WTC11 (cell line): ENCODE data around the gene C4orf54. TPM values are rescaled to one million over a fixed set of nuclear protein-coding genes. Genes with fewer than 3 reads are reported as not detected.

ENCODE experiments used
- ATAC-seq: fragments of 200-7000 bp; cut with Tn5 transposase; 2 replicates; pipeline ENCODE4 v1.10.0; 2021; ENCODE audit warnings: mild to moderate bottlenecking, moderate library complexity
- CTCF ChIA-PET: fragments of 300-600 bp; sonication (Branson Sonifier 250); formaldehyde crosslinking; loops from one replicate; lab custom pipeline; 2021; ENCODE audit warnings: antibody characterized with exemption; lab: Charles Lee
- POLR2A ChIA-PET: fragments of 350-600 bp; sonication (Branson Sonifier 250); formaldehyde crosslinking; loops from one replicate; lab custom pipeline; 2021; ENCODE audit warnings: antibody characterized with exemption; lab: Charles Lee
- DNase-seq: peaks from one replicate; pipeline ENCODE4 v3.0.0; 2021; ENCODE audit warnings: low spot score
- H3K27ac Mint-ChIP-seq: 2 replicates; pipeline ENCODE4 v1.8.0; 2021; ENCODE audit warnings: mixed read lengths
- H3K27me3 Mint-ChIP-seq: 2 replicates; pipeline ENCODE4 v1.8.0; 2021; ENCODE audit warnings: low read depth, mild to moderate bottlenecking, moderate library complexity, mixed read lengths
- H3K36me3 Mint-ChIP-seq: 2 replicates; pipeline ENCODE4 v1.8.0; 2021; ENCODE audit warnings: mixed read lengths
- H3K4me1 Mint-ChIP-seq: 2 replicates; pipeline ENCODE4 v1.8.0; 2022; ENCODE audit warnings: mixed read lengths
- H3K4me3 Mint-ChIP-seq: 2 replicates; pipeline ENCODE4 v1.8.0; 2021; ENCODE audit warnings: mild to moderate bottlenecking, moderate library complexity, mixed read lengths
- H3K9me3 Mint-ChIP-seq: 2 replicates; pipeline ENCODE4 v1.8.0; 2021; ENCODE audit warnings: mixed read lengths
- CREM ChIP-seq: sonication (generic); formaldehyde crosslinking; IDR thresholded peaks from 2 replicates; pipeline ENCODE4 v1.8.1; 2022; ENCODE audit warnings: mild to moderate bottlenecking, missing genetic modification reagents, moderate library complexity
- E2F5 ChIP-seq: sonication (generic); formaldehyde crosslinking; IDR thresholded peaks from 2 replicates; pipeline ENCODE4 v1.8.1; 2022; ENCODE audit warnings: mild to moderate bottlenecking, moderate library complexity, missing genetic modification reagents
- FOXP1 ChIP-seq: sonication (generic); formaldehyde crosslinking; IDR thresholded peaks from 2 replicates; pipeline ENCODE4 v1.8.0; 2022; ENCODE audit warnings: missing genetic modification reagents, mild to moderate bottlenecking, moderate library complexity, borderline replicate concordance
- IRF2 ChIP-seq: sonication (generic); formaldehyde crosslinking; IDR thresholded peaks from 2 replicates; pipeline ENCODE4 v1.8.0; 2022; ENCODE audit warnings: low read depth, missing genetic modification reagents, borderline replicate concordance
- JAZF1 ChIP-seq: fragments of 250-450 bp; sonication (Bioruptor Pico); IDR thresholded peaks from 2 replicates; pipeline ENCODE4 v1.9.0; 2021; ENCODE audit warnings: moderate library complexity, mild to moderate bottlenecking, inconsistent platforms
- MYBL2 ChIP-seq: sonication (generic); formaldehyde crosslinking; IDR thresholded peaks from 2 replicates; pipeline ENCODE4 v1.8.1; 2023; ENCODE audit warnings: mild to moderate bottlenecking, moderate library complexity, missing genetic modification reagents
- OVOL2 ChIP-seq: fragments of 250-450 bp; sonication (Bioruptor Pico); IDR thresholded peaks from 2 replicates; pipeline ENCODE4 v1.9.0; 2021; ENCODE audit warnings: mild to moderate bottlenecking, borderline replicate concordance
- ZBTB21 ChIP-seq: sonication (generic); formaldehyde crosslinking; IDR thresholded peaks from 2 replicates; pipeline ENCODE4 v1.8.1; 2023; ENCODE audit warnings: mild to moderate bottlenecking, missing genetic modification reagents, borderline replicate concordance
- ZBTB43 ChIP-seq: sonication (generic); formaldehyde crosslinking; IDR thresholded peaks from 2 replicates; pipeline ENCODE4 v1.8.1; 2023; ENCODE audit warnings: mild to moderate bottlenecking, missing genetic modification reagents
- ZNF121 ChIP-seq: sonication (generic); formaldehyde crosslinking; IDR thresholded peaks from 2 replicates; pipeline ENCODE4 v1.8.0; 2023; ENCODE audit warnings: missing genetic modification reagents
- ZNF263 ChIP-seq: sonication (generic); formaldehyde crosslinking; IDR thresholded peaks from 2 replicates; pipeline ENCODE4 v1.8.1; 2022; ENCODE audit warnings: low read depth, mild to moderate bottlenecking, moderate library complexity, missing genetic modification reagents
- ZNF416 ChIP-seq: fragments of 250-450 bp; sonication (Bioruptor Pico); IDR thresholded peaks from 2 replicates; pipeline ENCODE4 v1.9.0; 2021; ENCODE audit warnings: mild to moderate bottlenecking, inconsistent platforms
- total RNA-seq: library from RNA; stranded (reverse); gene quantifications from 3 replicates; pipeline ENCODE4 v1.2.3, GENCODE V29; 2021
- TF ChIP-seq, protein P1 (sequence below): sonication (generic); formaldehyde crosslinking; IDR thresholded peaks from 2 replicates; pipeline ENCODE4 v1.8.1; 2022; ENCODE audit warnings: low read depth, missing genetic modification reagents, borderline replicate concordance
- TF ChIP-seq, protein P2 (sequence below): sonication (generic); formaldehyde crosslinking; IDR thresholded peaks from 2 replicates; pipeline ENCODE4 v1.8.1; 2023; ENCODE audit warnings: mild to moderate bottlenecking, missing genetic modification reagents
- TF ChIP-seq, protein P3 (sequence below): fragments of 250-450 bp; sonication (Bioruptor Pico); IDR thresholded peaks from 2 replicates; pipeline ENCODE4 v1.8.0; 2021; ENCODE audit warnings: mild to moderate bottlenecking
- TF ChIP-seq, protein P4 (sequence below): fragments of 250-450 bp; sonication (Bioruptor Pico); IDR thresholded peaks from 2 replicates; pipeline ENCODE4 v1.9.0; 2021; ENCODE audit warnings: mild to moderate bottlenecking
- TF ChIP-seq, protein P5 (sequence below): fragments of 250-450 bp; sonication (Bioruptor Pico); IDR thresholded peaks from 2 replicates; pipeline ENCODE4 v1.9.0; 2021; ENCODE audit warnings: mild to moderate bottlenecking

The C4orf54 gene
- total RNA-seq, 1 experiment from 2014 or later, result not detected

DNA sequence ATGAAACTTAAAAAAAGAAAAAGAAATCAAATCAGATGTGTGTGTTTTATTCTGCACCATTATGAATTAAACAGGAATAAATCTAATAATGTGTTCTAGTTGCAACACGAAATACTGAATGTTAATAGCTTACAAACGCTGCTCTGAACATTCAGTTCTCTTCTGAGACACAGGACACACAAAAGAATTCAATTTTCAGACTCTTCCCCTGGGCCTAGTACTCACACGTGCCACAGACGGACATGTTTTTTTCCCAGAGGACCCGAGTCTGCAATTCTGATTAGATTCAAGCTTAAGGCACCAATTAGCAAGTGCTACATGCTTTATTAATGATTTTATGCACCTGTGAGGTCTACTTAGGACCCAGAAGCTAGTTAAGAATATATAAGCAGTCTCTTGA, 20.5 kb downstream of the C4orf54 start (continued):
- TF ChIP-seq, protein P1, sequence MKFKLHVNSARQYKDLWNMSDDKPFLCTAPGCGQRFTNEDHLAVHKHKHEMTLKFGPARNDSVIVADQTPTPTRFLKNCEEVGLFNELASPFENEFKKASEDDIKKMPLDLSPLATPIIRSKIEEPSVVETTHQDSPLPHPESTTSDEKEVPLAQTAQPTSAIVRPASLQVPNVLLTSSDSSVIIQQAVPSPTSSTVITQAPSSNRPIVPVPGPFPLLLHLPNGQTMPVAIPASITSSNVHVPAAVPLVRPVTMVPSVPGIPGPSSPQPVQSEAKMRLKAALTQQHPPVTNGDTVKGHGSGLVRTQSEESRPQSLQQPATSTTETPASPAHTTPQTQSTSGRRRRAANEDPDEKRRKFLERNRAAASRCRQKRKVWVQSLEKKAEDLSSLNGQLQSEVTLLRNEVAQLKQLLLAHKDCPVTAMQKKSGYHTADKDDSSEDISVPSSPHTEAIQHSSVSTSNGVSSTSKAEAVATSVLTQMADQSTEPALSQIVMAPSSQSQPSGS, result no peak
- no peak for TF ChIP-seq ZNF121 (CRISPR knock-in tag)
- TF ChIP-seq CREM (CRISPR knock-in tag), result no peak
- no peak for TF ChIP-seq FOXP1 (CRISPR knock-in tag)
- TF ChIP-seq, protein P2, sequence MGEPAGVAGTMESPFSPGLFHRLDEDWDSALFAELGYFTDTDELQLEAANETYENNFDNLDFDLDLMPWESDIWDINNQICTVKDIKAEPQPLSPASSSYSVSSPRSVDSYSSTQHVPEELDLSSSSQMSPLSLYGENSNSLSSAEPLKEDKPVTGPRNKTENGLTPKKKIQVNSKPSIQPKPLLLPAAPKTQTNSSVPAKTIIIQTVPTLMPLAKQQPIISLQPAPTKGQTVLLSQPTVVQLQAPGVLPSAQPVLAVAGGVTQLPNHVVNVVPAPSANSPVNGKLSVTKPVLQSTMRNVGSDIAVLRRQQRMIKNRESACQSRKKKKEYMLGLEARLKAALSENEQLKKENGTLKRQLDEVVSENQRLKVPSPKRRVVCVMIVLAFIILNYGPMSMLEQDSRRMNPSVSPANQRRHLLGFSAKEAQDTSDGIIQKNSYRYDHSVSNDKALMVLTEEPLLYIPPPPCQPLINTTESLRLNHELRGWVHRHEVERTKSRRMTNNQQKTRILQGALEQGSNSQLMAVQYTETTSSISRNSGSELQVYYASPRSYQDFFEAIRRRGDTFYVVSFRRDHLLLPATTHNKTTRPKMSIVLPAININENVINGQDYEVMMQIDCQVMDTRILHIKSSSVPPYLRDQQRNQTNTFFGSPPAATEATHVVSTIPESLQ (CRISPR knock-in tag), result no peak
- TF ChIP-seq, all 79 proteins: peak for 0

DNA sequence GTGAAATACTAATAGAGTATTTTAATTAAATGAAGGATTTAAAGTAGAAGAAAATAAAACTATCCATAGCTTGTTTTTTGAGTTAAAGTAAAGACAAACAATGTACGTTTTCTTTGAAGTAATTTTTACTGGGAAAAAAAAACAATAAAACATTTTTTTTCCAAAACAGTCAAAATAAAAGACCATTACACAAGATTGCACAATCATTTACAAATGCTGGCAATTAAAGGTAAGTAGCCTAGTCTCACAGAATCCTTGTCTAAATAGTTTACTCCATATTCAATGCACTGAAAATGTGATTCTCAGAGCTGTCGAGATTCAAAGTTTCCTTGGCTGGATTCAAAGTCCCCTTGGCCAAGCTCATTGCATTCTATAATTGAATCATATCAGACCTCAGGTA, 21.2 kb downstream of the C4orf54 start:
- no peak for ATAC-seq
- no peak overlapping the region for H3K4me3 Mint-ChIP-seq
- ChIA-PET POLR2A (no interaction called here), CTCF (no interaction called here)
- no peaks in the 10 kb centered on the region for H3K36me3 Mint-ChIP-seq
- H3K9me3 Mint-ChIP-seq, result peaks cover 6% of the 10 kb centered on the region; the same call in 1 of the 2 replicates
- TF ChIP-seq MYBL2 (CRISPR knock-in tag), result no peak
- no peak for TF ChIP-seq IRF2 (CRISPR knock-in tag)
- TF ChIP-seq, protein P3, sequence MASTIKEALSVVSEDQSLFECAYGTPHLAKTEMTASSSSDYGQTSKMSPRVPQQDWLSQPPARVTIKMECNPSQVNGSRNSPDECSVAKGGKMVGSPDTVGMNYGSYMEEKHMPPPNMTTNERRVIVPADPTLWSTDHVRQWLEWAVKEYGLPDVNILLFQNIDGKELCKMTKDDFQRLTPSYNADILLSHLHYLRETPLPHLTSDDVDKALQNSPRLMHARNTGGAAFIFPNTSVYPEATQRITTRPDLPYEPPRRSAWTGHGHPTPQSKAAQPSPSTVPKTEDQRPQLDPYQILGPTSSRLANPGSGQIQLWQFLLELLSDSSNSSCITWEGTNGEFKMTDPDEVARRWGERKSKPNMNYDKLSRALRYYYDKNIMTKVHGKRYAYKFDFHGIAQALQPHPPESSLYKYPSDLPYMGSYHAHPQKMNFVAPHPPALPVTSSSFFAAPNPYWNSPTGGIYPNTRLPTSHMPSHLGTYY (CRISPR knock-in tag), result no peak
- TF ChIP-seq, protein P4, sequence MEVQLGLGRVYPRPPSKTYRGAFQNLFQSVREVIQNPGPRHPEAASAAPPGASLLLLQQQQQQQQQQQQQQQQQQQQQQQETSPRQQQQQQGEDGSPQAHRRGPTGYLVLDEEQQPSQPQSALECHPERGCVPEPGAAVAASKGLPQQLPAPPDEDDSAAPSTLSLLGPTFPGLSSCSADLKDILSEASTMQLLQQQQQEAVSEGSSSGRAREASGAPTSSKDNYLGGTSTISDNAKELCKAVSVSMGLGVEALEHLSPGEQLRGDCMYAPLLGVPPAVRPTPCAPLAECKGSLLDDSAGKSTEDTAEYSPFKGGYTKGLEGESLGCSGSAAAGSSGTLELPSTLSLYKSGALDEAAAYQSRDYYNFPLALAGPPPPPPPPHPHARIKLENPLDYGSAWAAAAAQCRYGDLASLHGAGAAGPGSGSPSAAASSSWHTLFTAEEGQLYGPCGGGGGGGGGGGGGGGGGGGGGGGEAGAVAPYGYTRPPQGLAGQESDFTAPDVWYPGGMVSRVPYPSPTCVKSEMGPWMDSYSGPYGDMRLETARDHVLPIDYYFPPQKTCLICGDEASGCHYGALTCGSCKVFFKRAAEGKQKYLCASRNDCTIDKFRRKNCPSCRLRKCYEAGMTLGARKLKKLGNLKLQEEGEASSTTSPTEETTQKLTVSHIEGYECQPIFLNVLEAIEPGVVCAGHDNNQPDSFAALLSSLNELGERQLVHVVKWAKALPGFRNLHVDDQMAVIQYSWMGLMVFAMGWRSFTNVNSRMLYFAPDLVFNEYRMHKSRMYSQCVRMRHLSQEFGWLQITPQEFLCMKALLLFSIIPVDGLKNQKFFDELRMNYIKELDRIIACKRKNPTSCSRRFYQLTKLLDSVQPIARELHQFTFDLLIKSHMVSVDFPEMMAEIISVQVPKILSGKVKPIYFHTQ, result no peak
- TF ChIP-seq ZBTB43, result no peak
- TF ChIP-seq JAZF1 (CRISPR knock-in tag), result no peak
- peaks cover 3% of the 10 kb centered on the region; the same call in 1 of the 2 replicates for H3K27me3 Mint-ChIP-seq
- H3K4me1 Mint-ChIP-seq, result peaks cover 28% of the 10 kb centered on the region
- H3K27ac Mint-ChIP-seq, result no peak overlapping the region
- DNase-seq, result no peak

GRCh38 chr4:99635601-99636000, 22.0 kb downstream of the C4orf54 start:
- Mint-ChIP-seq H3K4me1 (peaks cover 28% of the 10 kb centered on the region), H3K4me3 (no peak overlapping the region)
- TF ChIP-seq OVOL2 (CRISPR knock-in tag) (no peak), E2F5 (CRISPR knock-in tag) (no peak), FOXP1 (CRISPR knock-in tag) (no peak), ZNF263 (CRISPR knock-in tag) (no peak), ZBTB21 (no peak), ZNF416 (CRISPR knock-in tag) (no peak)
- TF ChIP-seq, protein P4, result no peak
- TF ChIP-seq, protein P5, sequence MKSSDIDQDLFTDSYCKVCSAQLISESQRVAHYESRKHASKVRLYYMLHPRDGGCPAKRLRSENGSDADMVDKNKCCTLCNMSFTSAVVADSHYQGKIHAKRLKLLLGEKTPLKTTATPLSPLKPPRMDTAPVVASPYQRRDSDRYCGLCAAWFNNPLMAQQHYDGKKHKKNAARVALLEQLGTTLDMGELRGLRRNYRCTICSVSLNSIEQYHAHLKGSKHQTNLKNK (CRISPR knock-in tag), result no peak
- TF ChIP-seq, protein P3 (CRISPR knock-in tag), result no peak
- TF ChIP-seq, all 79 proteins: peak for 0
- no peaks in the 10 kb centered on the region for H3K36me3 Mint-ChIP-seq
- ChIA-PET CTCF (no interaction called here), POLR2A (no interaction called here)
- no peak overlapping the region for H3K27ac Mint-ChIP-seq
- ATAC-seq, result no peak
- peaks cover 6% of the 10 kb centered on the region; the same call in 1 of the 2 replicates for H3K9me3 Mint-ChIP-seq
- H3K27me3 Mint-ChIP-seq, result peaks cover 2% of the 10 kb centered on the region; the same call in 1 of the 2 replicates
- DNase-seq, result no peak
